HEK293T (cell line): ENCODE data around the gene FBXO24.

Experiments
- BHLHE40 ChIP-seq: fragments of 450-650 bp; IDR thresholded peaks from 2 replicates; pipeline ENCODE4 v1.6.1; 2016; ENCODE audit warnings: mild to moderate bottlenecking, moderate library complexity, borderline replicate concordance
- FOXA1 ChIP-seq: fragments of 450-650 bp; IDR thresholded peaks from 2 replicates; pipeline ENCODE4 v1.6.1; 2016; ENCODE audit warnings: mild to moderate bottlenecking
- HDGF ChIP-seq: fragments of 450-650 bp; IDR thresholded peaks from 2 replicates; pipeline ENCODE4 v1.6.1; 2017; ENCODE audit warnings: antibody characterized with exemption, borderline replicate concordance
- L3MBTL2 ChIP-seq: fragments of 450-650 bp; conservative IDR thresholded peaks from 2 replicates; pipeline ENCODE4 v1.6.1; 2016; ENCODE audit warnings: mild to moderate bottlenecking
- LEF1 ChIP-seq: fragments of 450-650 bp; IDR thresholded peaks from 2 replicates; pipeline ENCODE4 v1.6.1; 2017; ENCODE audit warnings: mild to moderate bottlenecking, borderline replicate concordance
- NFRKB ChIP-seq: fragments of 450-650 bp; IDR thresholded peaks from 2 replicates; pipeline ENCODE4 v1.6.1; 2016; ENCODE audit warnings: mild to moderate bottlenecking, moderate library complexity
- SP1 ChIP-seq: fragments of 450-650 bp; IDR thresholded peaks from 2 replicates; pipeline ENCODE4 v1.6.1; 2017
- TARDBP ChIP-seq: fragments of 450-650 bp; IDR thresholded peaks from 2 replicates; pipeline ENCODE4 v1.6.1; 2016
- ZNF384 ChIP-seq: fragments of 450-650 bp; IDR thresholded peaks from 2 replicates; pipeline ENCODE4 v1.6.1; 2016

DNA sequence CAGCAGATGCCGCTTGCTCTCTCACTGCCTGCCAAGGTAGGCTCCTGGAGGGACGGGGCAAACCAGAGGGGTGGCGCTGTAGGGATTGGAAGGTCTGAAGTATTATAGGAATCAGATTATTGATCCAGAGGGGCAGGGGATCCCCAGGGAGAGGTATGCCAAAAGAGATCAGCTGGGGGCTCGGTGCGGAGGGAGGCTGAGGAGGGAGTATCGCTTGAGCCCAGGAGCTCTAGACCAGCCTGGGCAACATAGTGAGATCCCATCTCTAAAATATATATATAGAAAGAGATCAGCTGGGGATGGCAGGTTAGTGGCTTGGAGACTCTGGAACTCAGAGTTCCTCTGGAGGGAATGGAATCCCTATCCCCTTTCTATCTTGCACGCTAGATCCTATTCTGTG, 9.1 kb downstream of the FBXO24 start:
- no peak for TF ChIP-seq BHLHE40
- no peak for TF ChIP-seq LEF1
- no peak for TF ChIP-seq FOXA1
- no peak for TF ChIP-seq SP1
- no peak for TF ChIP-seq TARDBP
- TF ChIP-seq L3MBTL2 = no peak
- no peak for TF ChIP-seq NFRKB
- TF ChIP-seq HDGF = no peak
- TF ChIP-seq ZNF384 = no peak
